Activated CD4-positive, alpha-beta T cell treated with anti-CD3 and anti-CD28 coated beads for 36 hours (primary cell): ENCODE measurements around the gene TSBP1. TPM values are rescaled to one million over a fixed set of nuclear protein-coding genes. Genes with fewer than 3 reads are reported as not detected.
"Not testable (repeated sequence)": the region's sequence is repeated elsewhere in the genome, so short reads cannot be mapped to it uniquely, and the experiment has no call there.

Experiments
- ATAC-seq: fragments of 200-7000 bp; cut with Tn5 transposase; one replicate; pipeline ENCODE4 v1.10.0; 2021; ENCODE audit warnings: mild to moderate bottlenecking, moderate library complexity
- CTCF ChIA-PET: fragments of 350-600 bp; sonication (Branson Sonifier 250); formaldehyde crosslinking; loops from one replicate; lab custom pipeline; 2021; ENCODE audit warnings: antibody characterized with exemption; lab: Charles Lee
- POLR2A ChIA-PET: fragments of 350-600 bp; sonication (Branson Sonifier 250); formaldehyde crosslinking; loops from one replicate; lab custom pipeline; 2021; ENCODE audit warnings: antibody characterized with exemption, inconsistent platforms; lab: Charles Lee
- DNase-seq: peaks from one replicate; pipeline ENCODE4 v3.0.0-alpha.2; 2020
- H3K27ac Mint-ChIP-seq: one replicate; pipeline ENCODE4 v1.8.0; 2021; ENCODE audit warnings: mixed read lengths
- H3K27me3 Mint-ChIP-seq: one replicate; pipeline ENCODE4 v1.8.0; 2021; ENCODE audit warnings: mixed read lengths
- H3K36me3 Mint-ChIP-seq: one replicate; pipeline ENCODE4 v1.8.0; 2021; ENCODE audit warnings: low read depth, mixed read lengths
- H3K4me1 Mint-ChIP-seq: one replicate; pipeline ENCODE4 v1.8.0; 2021; ENCODE audit warnings: mixed read lengths
- H3K4me3 Mint-ChIP-seq: one replicate; pipeline ENCODE4 v1.8.0; 2021; ENCODE audit warnings: mild to moderate bottlenecking, moderate library complexity, mixed read lengths
- H3K9me3 Mint-ChIP-seq: one replicate; pipeline ENCODE4 v1.8.0; 2021; ENCODE audit warnings: low read depth, mixed read lengths
- intact Hi-C, 2 experiments: fragments of 100-400 bp; cut with DNase I in 1 of 2; cut with micrococcal nuclease in 1 of 2; formaldehyde crosslinking; loops; one replicate each; pipeline versions ENCODE4 v1.14.2 to v1.15.1; 2022 to 2024; cut with DNase I, micrococcal nuclease
- total RNA-seq, 2 experiments: library from RNA; stranded (reverse); gene quantifications; one replicate each; pipeline ENCODE4 v1.2.3, GENCODE V29; 2021

The TSBP1 gene
- total RNA-seq, 2 experiments from 2014 or later = not detected

DNA sequence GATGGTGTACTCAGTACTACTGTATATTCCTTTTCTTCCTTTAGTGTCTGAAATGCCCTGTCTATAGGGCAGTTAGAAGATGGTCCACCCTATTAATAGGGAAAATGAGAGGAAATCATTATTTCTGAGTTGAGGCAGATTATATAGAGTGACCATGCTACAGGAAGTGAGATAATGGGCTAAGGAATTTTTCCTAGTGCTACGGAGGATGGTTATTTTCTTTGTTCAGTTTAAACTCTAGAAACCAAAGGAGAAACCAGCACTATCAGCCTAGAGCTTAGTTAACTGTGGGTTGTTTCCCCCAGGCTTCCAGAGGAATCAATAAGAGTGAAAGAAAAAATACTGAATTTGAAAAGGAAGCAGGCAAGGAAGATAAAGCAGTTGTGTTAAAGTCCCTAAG is 474 bp downstream of the TSBP1 start:
- ATAC-seq (no peak), DNase-seq (no peak)
- peaks cover 12% of the 10 kb centered on the region for H3K4me1 Mint-ChIP-seq
- peaks cover 27% of the 10 kb centered on the region for H3K27me3 Mint-ChIP-seq
- intact Hi-C loops = loop anchor here in 1 of 2 experiments (2.0 kb wide), 1 partner anchor 116 kb away; no protein-coding TSS in a partner anchor
- no peaks in the 10 kb centered on the region for H3K36me3 Mint-ChIP-seq
- CTCF ChIA-PET = no interaction called here
- POLR2A ChIA-PET = no interaction called here
- no peaks in the 10 kb centered on the region for H3K9me3 Mint-ChIP-seq
- H3K27ac Mint-ChIP-seq = no peak overlapping the region
- H3K4me3 Mint-ChIP-seq = no peak overlapping the region

DNA sequence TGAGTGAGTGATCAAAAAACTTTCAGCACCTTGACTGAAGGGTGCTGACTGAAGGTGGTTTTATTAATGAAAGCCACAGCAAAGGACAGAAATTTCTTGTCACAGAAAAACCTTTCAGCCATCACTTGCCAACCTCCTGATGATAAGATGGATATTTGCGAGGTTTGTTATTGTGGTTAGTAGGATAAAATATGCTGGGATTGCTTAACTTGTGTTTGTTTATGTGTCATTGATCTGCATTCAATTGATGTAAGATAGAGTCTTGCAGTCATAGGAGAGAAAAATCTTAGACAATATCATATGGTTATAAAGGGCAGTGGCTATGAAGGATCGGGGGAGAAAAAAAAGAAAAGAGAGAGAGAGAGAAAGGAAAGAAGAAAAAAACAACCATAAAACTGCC is 1.2 kb downstream of the TSBP1 start:
- Mint-ChIP-seq H3K27me3 (peaks cover 30% of the 10 kb centered on the region), H3K4me1 (peaks cover 12% of the 10 kb centered on the region), H3K36me3 (no peaks in the 10 kb centered on the region), H3K9me3 (no peaks in the 10 kb centered on the region), H3K27ac (no peak overlapping the region), H3K4me3 (no peak overlapping the region)
- DNase-seq (no peak), ATAC-seq (no peak)
- CTCF ChIA-PET = no interaction called here
- intact Hi-C loops = loop anchor here in 1 of 2 experiments (2.0 kb wide), 1 partner anchor 116 kb away; no protein-coding TSS in a partner anchor
- POLR2A ChIA-PET = no interaction called here

DNA sequence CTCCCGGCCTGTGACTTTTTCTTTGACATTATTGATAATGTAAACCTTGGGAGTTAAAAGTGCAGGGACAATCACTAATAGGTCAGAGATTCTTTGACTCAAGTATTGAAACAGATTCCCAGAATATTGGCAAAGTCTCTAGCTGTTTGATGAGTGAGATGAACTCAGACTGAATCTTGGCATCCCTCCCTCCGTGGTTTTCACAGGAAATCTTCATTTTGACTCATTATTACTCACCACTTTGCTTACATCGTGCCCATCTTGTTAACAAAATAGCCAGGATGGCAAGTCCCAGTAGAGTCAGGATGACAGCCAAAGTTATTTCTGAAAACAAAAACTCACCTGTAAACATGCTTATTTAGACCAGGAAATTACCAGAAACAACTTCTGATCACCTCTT is 2.0 kb downstream of the TSBP1 start:
- DNase-seq (peak; percentile 61), ATAC-seq (peak; percentile 84)
- peaks cover 31% of the 10 kb centered on the region for H3K27me3 Mint-ChIP-seq
- intact Hi-C loops = loop anchor here in 1 of 2 experiments (2.0 kb wide), 1 partner anchor 115 kb away; no protein-coding TSS in a partner anchor
- H3K36me3 Mint-ChIP-seq = no peaks in the 10 kb centered on the region
- no peak overlapping the region for H3K4me3 Mint-ChIP-seq
- peaks cover 12% of the 10 kb centered on the region for H3K4me1 Mint-ChIP-seq
- H3K9me3 Mint-ChIP-seq = no peaks in the 10 kb centered on the region
- ChIA-PET POLR2A (no interaction called here), CTCF (interaction anchor here (1.4 kb wide), 2 partner anchors 18 to 44 kb away, joined by 3 to 4 read pairs; no protein-coding TSS in a partner anchor)
- H3K27ac Mint-ChIP-seq = no peak overlapping the region

DNA sequence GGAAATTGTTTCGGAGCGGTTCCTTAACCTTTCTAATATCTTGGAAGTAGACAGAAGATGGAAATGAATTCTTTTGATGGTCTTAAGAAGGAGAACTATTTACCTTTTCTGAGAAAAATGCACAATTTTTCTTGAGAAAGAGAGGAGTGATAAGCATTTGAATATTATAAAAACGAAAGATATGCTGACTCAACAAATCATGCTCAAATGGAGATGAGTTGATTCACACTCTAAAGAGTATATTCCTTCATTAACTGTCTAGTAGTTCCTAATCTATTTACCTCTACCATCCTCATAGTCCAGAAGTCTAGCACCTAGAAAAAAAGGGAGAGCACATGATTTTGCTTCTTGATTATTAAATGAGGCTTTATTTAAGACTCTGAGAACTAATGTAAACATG is 4.1 kb downstream of the TSBP1 start:
- Mint-ChIP-seq H3K27ac (no peak overlapping the region), H3K36me3 (no peaks in the 10 kb centered on the region), H3K9me3 (no peaks in the 10 kb centered on the region), H3K4me3 (no peak overlapping the region), H3K4me1 (peaks cover 12% of the 10 kb centered on the region), H3K27me3 (peaks cover 35% of the 10 kb centered on the region)
- CTCF ChIA-PET = interaction anchor here (0.7 kb wide), 1 partner anchor 40 kb away, joined by 4 read pairs; no protein-coding TSS in a partner anchor
- POLR2A ChIA-PET = no interaction called here
- DNase-seq (no peak), ATAC-seq (no peak)
- intact Hi-C loops = no loop called here

DNA sequence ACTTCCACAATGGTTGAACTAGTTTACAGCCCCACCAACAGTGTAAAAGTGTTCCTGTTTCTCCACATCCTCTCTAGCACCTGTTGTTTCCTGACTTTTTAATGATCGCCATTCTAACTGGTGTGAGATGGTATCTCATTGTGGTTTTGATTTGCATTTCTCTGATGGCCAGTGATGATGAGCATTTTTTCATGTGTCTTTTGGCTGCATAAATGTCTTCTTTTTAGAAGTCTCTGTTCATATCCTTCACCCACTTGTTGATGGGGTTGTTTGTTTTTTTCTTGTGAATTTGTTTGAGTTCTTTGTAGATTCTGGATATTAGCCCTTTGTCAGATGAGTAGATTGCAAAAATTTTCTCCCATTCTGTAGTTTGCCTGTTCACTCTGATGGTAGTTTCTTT is 12.5 kb downstream of the TSBP1 start:
- ATAC-seq, POLR2A ChIA-PET, H3K4me3 Mint-ChIP-seq, CTCF ChIA-PET, H3K36me3 Mint-ChIP-seq, H3K27me3 Mint-ChIP-seq, H3K9me3 Mint-ChIP-seq, H3K27ac Mint-ChIP-seq, DNase-seq, intact Hi-C loops: not testable (repeated sequence)
- H3K4me1 Mint-ChIP-seq = peaks cover 11% of the 10 kb centered on the region

DNA sequence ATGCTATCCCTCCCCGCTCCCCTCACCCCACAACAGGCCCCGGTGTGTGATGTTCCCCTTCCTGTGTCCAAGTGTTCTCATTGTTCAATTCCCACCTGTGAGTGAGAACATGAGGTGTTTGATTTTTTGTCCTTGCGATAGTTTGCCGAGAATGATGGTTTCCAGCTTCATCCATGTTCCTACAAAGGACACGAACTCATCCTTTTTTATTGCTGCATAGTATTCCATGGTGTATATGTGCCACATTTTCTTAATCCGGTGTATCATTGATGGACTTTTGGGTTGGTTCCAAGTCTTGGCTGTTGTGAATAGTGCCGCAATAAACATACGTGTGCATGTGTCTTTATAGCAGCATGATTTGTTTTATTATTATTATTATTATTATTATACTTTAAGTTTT is 13.2 kb downstream of the TSBP1 start:
- ATAC-seq, intact Hi-C loops, H3K27ac Mint-ChIP-seq, H3K9me3 Mint-ChIP-seq, H3K36me3 Mint-ChIP-seq, H3K27me3 Mint-ChIP-seq, H3K4me3 Mint-ChIP-seq, DNase-seq, CTCF ChIA-PET, POLR2A ChIA-PET: not testable (repeated sequence)
- peaks cover 11% of the 10 kb centered on the region for H3K4me1 Mint-ChIP-seq

DNA sequence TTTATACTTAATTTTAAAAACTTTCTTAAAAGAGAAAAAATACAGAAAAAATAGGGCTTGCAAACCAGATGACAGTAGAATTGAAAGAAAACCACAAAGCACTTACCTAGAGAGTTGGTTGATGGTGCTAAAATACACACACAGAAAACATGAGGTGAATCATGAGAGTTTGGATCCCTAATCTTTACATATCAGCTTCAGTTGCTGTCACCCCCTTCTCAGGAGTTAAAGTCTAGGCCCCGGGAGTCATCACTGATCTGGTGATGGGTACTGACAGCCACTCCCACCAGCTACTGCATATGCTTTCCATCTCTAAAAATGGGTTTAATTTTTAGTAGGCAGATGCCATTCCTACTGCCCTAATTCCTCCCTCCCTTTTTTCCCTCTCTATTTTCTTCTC is 16.7 kb downstream of the TSBP1 start:
- H3K27me3 Mint-ChIP-seq = peaks cover 7% of the 10 kb centered on the region
- POLR2A ChIA-PET = interaction anchor here (1.0 kb wide), 1 partner anchor 616 kb away, joined by 3 read pairs; no protein-coding TSS in a partner anchor
- CTCF ChIA-PET = no interaction called here
- no peak overlapping the region for H3K27ac Mint-ChIP-seq
- DNase-seq (peak; percentile 23), ATAC-seq (peak; percentile 64)
- H3K9me3 Mint-ChIP-seq = no peaks in the 10 kb centered on the region
- intact Hi-C loops = no loop called here
- no peaks in the 10 kb centered on the region for H3K36me3 Mint-ChIP-seq
- H3K4me1 Mint-ChIP-seq = peaks cover 11% of the 10 kb centered on the region
- H3K4me3 Mint-ChIP-seq = no peak overlapping the region

DNA sequence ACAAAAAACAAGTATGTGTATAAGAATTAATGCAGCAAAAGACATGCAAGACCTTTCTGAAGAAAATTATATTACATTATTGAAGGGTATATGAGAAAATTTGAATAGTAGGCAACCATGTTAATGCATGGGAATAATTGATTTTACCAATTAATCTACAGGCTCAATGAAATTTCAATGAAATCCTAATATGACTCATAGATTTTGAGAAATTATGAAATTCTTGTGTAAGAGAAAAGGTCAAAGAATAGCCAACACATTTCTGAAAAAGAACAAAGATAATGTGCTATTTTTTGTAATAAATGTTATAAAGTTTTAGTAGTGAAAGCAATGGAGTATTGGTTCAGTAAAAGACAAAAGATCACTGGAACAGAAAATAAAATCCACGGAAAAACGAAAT is 18.4 kb downstream of the TSBP1 start:
- intact Hi-C loops = no loop called here
- POLR2A ChIA-PET = interaction anchor here (0.6 to 0.7 kb wide), 2 partner anchors 13 to 83 kb away, joined by 4 to 9 read pairs; no protein-coding TSS in a partner anchor
- H3K9me3 Mint-ChIP-seq = no peaks in the 10 kb centered on the region
- CTCF ChIA-PET = no interaction called here
- H3K4me1 Mint-ChIP-seq = peaks cover 11% of the 10 kb centered on the region
- H3K27ac Mint-ChIP-seq = no peak overlapping the region
- H3K4me3 Mint-ChIP-seq = no peak overlapping the region
- peaks cover 16% of the 10 kb centered on the region for H3K27me3 Mint-ChIP-seq
- no peak for ATAC-seq
- no peak for DNase-seq
- no peaks in the 10 kb centered on the region for H3K36me3 Mint-ChIP-seq

DNA sequence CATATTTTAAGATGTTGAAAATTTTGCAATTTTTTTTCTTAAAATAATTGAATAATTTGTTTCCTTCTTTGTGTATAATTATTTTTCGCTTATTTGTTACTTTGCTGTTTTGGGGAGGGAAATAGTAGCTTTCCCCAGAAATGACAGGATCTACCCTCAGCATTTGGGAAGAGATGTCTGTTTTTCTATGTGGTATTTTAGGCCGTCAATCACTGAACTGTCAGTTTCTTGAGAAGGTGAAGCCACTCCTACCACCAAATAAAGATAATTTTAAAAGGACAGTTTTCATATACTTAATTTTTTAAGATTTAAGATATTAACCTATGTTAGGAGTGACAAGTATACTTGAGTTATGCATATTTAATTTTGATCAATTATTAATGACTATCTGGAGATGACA is 31.5 kb downstream of the TSBP1 start:
- no peaks in the 10 kb centered on the region for H3K36me3 Mint-ChIP-seq
- DNase-seq (no peak), ATAC-seq (no peak)
- intact Hi-C loops = no loop called here
- ChIA-PET POLR2A (no interaction called here), CTCF (interaction anchor here (0.6 kb wide), 1 partner anchor 539 kb away, joined by 5 read pairs; no protein-coding TSS in a partner anchor)
- H3K4me1 Mint-ChIP-seq = peaks cover 4% of the 10 kb centered on the region
- no peaks in the 10 kb centered on the region for H3K9me3 Mint-ChIP-seq
- H3K27ac Mint-ChIP-seq = no peak overlapping the region
- H3K27me3 Mint-ChIP-seq = peaks cover 6% of the 10 kb centered on the region
- no peak overlapping the region for H3K4me3 Mint-ChIP-seq

DNA sequence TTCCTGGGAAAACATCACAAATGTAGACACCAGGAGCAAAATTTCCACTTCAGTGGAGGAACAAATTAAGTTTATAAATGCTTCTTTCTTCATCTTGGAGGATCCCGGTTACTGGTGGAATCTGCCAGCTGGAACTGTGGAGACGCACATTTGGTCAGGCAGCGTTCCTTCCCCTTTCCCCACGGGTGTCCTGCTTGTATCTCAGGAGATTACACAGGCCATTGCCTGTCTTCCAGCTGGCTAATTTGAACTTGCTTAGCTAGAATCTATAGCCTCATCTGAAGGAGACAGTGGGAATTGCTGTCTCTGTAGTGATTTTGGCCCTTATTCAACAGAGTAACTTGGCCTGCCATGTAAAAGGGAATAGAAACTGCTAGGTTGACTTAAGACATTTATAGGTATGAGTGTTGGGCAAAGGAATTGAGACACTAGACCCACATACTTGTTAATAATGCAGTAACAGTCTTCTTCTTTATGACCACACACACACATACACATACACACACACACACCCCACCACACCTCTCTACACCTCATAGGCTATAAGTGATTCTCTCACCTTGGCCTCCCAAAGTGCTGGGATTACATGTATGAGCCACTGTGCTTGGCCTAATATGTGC is 34.4 kb downstream of the TSBP1 start:
- Mint-ChIP-seq H3K27ac (no peak overlapping the region), H3K27me3 (peaks cover 4% of the 10 kb centered on the region), H3K4me3 (no peak overlapping the region), H3K36me3 (no peaks in the 10 kb centered on the region), H3K4me1 (no peaks in the 10 kb centered on the region), H3K9me3 (no peaks in the 10 kb centered on the region)
- ChIA-PET CTCF (no interaction called here), POLR2A (no interaction called here)
- ATAC-seq (no peak), DNase-seq (no peak)
- intact Hi-C loops = no loop called here

DNA sequence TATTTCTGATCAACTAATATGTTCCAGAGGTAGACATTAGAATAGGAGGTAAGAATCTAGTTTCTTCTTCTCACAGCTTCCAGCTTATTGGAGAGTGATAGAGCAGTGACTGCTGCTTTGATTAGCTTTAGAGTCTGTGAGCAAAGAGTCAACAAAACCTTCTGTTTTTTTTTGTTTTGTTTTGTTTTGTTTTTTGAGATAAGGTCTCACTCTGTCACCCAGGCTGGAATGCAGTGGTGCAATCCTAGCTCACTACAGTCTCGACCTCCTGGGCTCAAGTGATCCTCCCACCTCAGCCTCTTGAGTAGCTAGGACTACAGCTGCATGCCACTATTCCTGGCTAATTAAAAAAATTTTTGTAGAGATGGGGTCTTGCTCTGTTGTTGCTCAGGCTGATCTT is 39.3 kb downstream of the TSBP1 start:
- ChIA-PET CTCF (no interaction called here), POLR2A (interaction anchor here (0.6 kb wide), 1 partner anchor 433 kb away, joined by 3 read pairs; no protein-coding TSS in a partner anchor)
- H3K4me1 Mint-ChIP-seq = no peaks in the 10 kb centered on the region
- ATAC-seq = no peak
- H3K27me3 Mint-ChIP-seq = peaks cover 2% of the 10 kb centered on the region
- no peak overlapping the region for H3K27ac Mint-ChIP-seq
- intact Hi-C loops = no loop called here
- no peak for DNase-seq
- no peaks in the 10 kb centered on the region for H3K9me3 Mint-ChIP-seq
- no peak overlapping the region for H3K4me3 Mint-ChIP-seq
- no peaks in the 10 kb centered on the region for H3K36me3 Mint-ChIP-seq

DNA sequence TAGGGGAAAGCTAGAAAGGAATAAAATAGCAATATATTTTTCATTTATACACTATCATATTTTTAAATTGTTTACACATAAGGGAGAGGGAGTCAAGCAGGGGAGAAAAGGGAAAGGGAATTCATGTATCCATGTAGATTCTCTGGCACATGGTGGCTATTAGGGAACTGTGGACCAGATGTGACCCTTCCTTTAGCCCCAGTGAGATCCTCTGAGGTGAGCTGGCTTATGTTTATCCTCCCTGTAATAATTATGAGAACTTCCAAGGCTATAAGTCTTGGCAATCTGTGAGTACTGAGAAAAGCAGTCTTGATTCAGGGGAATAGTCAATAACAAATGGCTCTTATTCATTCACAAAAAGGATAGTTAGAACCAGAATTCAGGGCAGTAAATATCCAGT is 42.6 kb downstream of the TSBP1 start:
- intact Hi-C loops = no loop called here

More for the DNA sequence above, 42.6 kb downstream of the TSBP1 start:
- Mint-ChIP-seq H3K4me1 (peaks cover 4% of the 10 kb centered on the region), H3K4me3 (no peak overlapping the region), H3K27me3 (peaks cover 11% of the 10 kb centered on the region), H3K36me3 (no peaks in the 10 kb centered on the region), H3K9me3 (no peaks in the 10 kb centered on the region), H3K27ac (no peak overlapping the region)
- ChIA-PET POLR2A (no interaction called here), CTCF (interaction anchor here (0.7 kb wide), 1 partner anchor 287 kb away, joined by 3 read pairs; no protein-coding TSS in a partner anchor)
- no peak for DNase-seq
- no peak for ATAC-seq
